Ramos (cell line): Measurements from ENCODE around the gene CCDC40.

Experiments
- in situ Hi-C: fragments of 300-500 bp; cut with MboI; formaldehyde crosslinking; loops from one replicate; pipeline ENCODE4 v1.14.3; 2022; ENCODE audit warnings: low sequenced_read_pairs; ENCODE audit not compliant: unreplicated experiment

CCDC40 gene

GRCh38 chr17:80000981-80001775 is 35.3 kb upstream of the CCDC40 start:
- in situ Hi-C loops = no loop called here

DNA sequence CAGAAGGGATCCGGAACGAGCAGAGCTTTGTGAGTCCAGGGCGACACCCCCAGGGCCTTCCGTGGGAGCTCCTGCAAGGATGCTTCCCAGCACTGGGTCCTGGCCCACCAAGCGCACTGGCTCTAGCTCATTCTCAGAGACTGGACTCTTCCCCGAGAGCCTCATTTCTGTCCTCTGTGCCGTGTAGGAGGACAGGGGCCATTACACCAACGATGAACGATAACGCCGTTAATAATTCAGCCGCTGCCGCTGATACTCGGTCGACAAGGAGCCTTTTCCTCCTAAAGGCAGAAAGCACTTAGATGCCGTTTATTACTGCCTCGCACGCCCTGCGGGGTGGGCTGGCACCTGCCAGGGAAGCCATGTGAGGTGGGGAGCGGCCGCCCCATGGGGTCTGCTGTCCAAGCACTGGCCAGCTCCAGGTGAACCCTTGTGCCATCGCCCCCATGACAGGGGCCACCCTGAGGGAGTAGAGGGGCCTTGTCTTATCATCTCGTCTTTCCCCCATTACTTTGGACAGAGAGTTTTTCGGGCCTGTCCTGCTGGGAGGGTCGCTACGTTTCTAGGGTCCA is 34.3 kb upstream of the CCDC40 start:
- in situ Hi-C loops = no loop called here

GRCh38 chr17:80002690-80003490 is 33.6 kb upstream of the CCDC40 start:
- in situ Hi-C loops = no loop called here

- in situ Hi-C loops = no loop called here
Observed at GRCh38 chr17:80003969-80004368, 32.5 kb upstream of the CCDC40 start.

DNA sequence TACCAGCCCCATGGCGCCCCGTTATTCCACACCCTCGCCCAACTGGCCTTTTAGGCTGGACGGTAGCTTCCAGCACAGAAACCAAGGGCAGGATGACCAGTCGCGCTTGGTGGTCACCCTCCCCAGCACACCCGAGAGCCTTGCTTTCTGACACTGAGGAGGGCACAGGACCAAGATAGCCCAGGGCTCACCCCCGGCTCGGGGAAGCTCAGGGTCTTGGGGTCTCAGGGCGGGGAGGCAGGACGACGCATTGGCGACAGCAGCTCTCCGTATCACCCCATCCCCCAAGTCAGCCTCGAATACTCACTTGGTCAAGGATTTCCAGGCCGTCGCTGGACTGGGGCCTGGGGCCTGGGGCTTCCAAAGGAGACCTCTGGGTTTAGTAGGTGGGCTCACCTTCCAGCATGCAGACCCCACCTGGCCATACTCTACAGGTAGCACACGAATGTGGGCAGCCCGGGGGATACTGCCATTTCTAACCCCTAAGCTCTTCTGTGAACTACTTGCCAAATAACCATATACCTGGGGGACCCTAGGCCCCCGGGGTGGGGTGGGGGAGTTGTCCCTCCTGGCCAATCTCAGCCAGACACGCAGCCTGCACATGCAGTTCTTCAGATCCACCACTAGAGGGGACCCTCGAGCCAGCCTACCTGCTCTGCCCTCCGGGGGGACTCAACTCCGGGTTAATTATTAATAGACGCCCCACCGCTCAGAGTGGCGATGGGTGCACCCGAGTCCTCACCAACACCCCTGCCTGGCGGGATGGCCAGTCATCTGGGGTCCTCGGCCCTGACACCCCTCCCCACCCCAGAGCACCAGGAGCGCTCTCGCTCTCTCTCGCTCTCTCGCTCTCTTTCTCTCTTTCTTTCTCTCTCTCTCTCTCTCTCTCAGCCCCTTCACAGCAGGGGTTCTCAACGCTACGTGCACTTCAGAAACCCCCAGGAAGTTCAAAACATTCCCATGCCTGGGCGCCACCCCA is 30.8 kb upstream of the CCDC40 start:
- in situ Hi-C loops = no loop called here

DNA sequence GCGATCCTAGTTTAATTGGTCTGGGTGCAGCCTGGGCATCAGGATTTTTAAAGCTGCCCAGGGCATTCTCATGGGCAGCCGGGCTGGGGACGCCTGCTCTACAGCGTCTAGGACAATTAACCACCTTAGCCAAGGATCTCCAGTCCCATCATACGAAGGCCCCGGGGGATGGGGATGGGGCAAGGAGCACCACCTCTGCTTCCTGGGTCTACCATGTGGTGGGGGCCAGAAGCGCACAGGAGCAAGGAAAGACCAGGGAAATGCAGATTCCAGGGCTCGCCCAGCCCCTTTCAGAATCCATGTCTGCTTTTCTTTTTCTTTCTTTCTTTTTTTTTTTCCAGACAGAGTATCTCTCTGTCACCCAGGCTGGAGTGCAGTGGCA is 30.1 kb upstream of the CCDC40 start:
- in situ Hi-C loops = no loop called here

DNA sequence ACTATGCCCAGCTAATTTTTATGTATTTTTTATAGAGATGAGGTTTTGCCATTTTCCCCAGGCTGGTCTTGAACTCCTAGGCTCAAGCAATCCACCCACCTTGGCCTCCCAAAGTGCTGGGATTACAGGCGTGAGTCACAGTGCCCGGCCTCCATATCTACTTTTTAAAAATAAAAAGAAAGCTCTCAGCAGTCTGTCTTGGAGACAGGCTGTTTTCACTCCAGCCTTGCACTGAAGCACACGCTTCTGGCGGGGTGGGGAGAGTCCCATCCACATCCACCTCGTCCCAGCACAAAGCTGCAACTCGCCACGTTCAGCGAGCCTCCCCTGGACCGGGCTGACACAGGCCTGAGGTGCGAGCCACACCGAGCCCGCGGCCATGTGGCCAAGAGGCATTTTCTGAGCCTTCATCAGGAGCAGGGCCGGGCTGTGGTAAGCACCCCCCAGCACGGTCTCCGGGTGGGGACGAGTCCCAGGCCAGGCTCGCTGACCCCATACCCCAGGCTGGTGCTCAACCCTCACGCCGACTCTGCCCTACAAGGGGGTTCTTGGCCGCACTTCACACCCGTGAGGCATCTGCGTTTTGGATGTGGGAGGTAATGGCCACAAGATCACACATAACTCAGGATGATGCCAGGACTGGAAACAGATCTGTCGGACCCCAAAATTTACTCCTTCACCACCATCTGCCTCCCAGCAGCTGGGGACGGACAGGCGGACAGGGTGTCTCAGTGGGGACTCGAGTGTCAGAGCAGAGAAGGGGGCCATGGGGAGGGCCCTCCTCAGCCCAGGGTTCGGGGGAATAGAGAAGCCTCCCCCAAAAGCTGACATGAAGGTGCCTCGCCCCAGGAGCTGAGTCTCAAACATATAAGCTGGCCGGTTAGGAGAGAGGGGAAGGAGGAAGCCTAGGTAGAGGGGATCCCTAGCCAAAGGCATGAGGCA is 29.4 kb upstream of the CCDC40 start:
- in situ Hi-C loops = no loop called here

DNA sequence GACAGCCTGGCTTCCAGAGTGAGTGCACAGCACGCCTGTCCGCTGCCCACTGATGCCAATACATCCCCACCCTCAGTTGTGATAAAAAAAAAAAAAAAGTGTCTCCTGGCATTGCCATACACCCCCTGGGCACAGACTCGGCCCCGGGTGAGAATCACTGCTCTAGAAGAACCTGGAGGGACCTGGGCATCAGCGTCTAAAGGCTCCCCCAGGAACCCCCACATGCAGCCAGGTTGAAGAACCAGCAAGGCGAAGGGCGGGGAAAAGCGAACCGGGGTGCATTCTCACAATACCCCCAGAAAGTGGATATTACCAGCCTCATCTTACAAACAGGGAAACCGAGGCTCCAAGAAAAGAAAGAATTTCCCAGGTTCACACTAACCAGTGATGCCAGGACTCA is 28.5 kb upstream of the CCDC40 start:
- in situ Hi-C loops = no loop called here

- in situ Hi-C loops = no loop called here
Observed at GRCh38 chr17:80008383-80008840, 28.0 kb upstream of the CCDC40 start.

- in situ Hi-C loops = no loop called here
Observed at GRCh38 chr17:80008848-80009247, 27.6 kb upstream of the CCDC40 start.

GRCh38 chr17:80009391-80010282 is 26.8 kb upstream of the CCDC40 start:
- in situ Hi-C loops = no loop called here

DNA sequence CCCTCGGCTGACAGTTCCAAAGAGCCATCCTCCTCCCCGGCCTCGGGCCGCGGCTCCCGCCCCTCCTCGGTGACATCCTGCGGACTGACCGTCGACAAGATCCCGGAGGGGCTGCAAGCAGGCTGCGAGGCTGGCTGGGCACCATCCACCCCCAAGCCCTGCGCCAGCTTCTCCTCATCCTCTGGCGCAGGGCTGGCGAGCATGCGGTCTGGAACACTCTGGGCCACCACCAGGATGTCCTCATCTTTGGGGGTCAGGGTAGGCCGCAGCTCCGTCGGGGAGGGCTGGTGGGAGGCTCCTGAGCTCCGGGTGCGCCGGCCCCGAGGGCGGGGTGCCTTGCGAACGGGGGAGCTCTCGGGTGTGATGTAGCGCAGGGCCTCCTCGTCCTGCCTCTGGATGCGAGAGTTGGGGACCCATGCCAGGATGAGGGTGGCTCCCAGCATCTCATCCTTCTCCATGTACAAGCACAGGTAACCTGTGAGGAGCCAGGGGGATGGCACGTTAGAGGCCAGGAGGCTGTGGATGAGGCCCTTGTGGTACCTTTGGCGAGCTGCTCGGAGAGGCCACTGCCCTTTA is 26.1 kb upstream of the CCDC40 start:
- in situ Hi-C loops = no loop called here

GRCh38 chr17:80011989-80012555 is 24.4 kb upstream of the CCDC40 start:
- in situ Hi-C loops = no loop called here

DNA sequence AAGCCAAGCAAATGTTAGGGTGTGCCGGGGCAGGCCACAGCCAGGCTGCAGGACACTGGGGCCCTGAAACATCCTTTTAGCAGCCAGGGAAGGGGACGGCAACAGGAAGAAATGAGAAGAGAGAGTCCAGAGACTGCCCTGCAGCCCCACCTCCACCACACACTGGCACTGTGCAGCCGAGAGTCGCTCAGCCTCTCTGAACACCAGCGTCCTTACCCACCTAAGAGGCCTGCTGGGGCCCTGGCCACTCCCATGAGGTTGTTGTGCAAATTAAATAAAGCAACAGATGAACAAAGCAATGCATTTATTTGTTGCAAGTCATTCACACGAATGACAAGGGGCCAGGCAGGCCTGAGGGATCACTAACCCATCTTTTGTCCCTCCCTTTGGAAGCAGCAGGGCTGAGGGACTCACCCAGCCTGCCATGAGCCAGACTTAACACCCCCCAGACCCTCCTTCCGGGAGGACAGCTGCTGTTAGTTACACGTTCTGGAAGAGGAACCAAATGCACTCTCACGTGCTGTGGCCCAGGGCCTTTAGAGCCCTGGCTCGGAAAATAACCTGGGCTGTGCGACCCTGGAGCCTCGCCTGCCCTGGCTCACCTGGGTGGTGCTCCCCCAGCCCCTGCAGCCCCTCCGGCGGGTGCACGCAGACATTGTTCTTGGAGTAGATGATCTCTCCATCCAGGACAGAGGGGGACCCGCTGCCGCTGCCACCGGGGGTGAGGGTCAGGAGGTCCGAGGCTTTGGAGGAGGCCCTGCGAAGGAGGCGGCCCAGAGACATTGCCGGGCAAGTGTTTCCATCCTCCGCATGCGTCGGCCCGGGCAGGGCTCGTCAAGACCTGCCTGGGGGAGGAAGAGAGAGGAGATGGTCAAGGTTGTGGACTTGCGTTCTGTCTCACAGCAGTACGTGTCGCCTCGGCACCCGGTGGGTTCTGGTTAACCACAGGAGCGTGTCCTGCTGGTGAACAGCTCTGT is 23.4 kb upstream of the CCDC40 start:
- in situ Hi-C loops = no loop called here

DNA sequence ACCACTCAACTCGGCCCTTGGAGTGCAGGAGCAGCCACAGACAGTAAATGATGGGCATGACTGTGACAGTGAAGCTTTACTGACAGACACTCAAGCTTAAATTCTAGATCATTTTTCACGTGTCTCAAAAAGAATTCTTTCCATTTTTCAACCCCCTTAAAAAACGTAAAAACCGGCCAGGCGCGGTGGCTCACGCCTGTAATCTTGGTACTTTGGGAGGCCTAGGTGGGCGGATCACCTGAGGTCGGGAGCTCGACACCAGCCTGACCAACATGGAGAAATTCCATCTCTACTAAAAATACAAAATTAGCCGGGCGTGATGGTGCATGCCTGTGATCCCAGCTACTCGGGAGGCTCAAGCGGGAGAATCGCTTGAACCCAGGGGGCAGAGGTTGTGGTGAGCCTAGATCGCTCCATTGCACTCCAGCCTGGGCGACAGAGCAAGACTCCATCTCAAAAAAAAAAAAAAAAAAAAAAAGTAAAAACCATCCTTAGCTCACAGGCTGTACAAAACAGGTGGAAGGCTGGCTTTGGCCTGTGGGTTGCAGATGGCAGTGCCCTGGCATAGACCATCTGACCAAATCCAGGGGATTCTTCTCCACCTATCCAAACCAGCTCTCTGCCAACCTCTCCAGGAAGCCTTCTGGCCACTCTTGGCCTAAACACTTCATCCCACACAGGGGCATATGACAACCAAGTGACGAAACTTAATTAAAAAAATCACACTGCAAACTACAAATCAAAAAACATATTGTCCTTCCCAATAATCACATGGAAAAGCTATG is 19.0 kb upstream of the CCDC40 start:
- in situ Hi-C loops = no loop called here
